Mammary microvascular endothelial cell (primary cell): ENCODE data around the gene ZP3. TPM values are rescaled to one million over a fixed set of nuclear protein-coding genes. Genes with fewer than 3 reads are reported as not detected.

Experiments used
- total RNA-seq: library from RNA; depleted of rRNA; stranded (reverse); fragments of >200 nt; gene quantifications from 2 replicates; pipeline ENCODE4 v1.2.3, GENCODE V29; 2015

The ZP3 gene
- total RNA-seq = 0.59 and 0.60 TPM in 2 replicates

GRCh38 chr7:76424413-76425111 is at the start of gene ZP3:
Gene ZP3, plus strand, starts transcription at chr7:76424950. Its CDS starts 15 bp downstream, at chr7:76424965.

GRCh38 chr7:76409537-76409936 is 15.2 kb upstream of the ZP3 start, which contains the start of gene SSC4D:
Gene SSC4D, minus strand, starts transcription at chr7:76409697. Its CDS starts 5,258 bp downstream, at chr7:76404439.

DNA sequence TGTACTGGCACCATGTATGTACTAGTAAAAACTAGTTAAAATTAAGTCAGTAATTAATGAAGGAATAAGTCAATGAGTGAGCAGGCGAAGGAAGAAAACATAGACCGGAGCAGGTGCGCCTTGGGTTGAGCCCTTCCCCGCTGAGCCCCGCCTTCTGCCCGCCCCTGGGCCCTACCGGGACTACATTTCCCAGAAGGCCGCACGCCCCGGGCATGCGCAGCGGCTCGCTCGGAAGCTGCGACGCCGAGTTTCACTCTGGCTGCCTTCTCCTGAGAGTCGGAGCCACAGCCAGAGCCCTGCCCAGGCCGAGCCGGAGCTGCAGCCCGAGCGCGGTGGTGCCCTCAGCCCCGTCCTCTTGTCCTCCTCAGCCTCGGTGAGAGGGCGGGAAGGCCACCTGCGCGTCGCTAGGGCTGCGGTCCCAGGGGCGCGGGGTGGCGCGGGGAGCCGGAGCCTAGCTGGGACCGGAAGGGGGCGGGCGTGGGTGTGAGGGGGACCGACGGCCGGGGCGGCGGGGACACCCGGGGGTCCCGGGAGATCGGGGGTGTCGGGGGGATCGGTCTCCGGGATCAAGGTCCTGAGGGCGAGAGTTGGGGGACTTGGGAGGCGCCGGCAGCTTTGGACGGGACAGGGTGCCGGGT is 36.8 kb downstream of the ZP3 start, which contains the start of gene DTX2:
DTX2 (plus strand) TSS at position 246 of the 638 bp plus-strand sequence. CDS start 18,801 bp downstream, outside the sequence.

Other genes starting within 250 kb of the ZP3 start
- 0.10 and 0.93 TPM in 2 replicates for gene SRRM3, start 223.1 kb upstream of the ZP3 start, total RNA-seq
- gene HSPB1, start 122.3 kb upstream of the ZP3 start, total RNA-seq = 571 and 574 TPM in 2 replicates
- gene YWHAG, start 66.0 kb upstream of the ZP3 start, total RNA-seq = 75.1 TPM in 2 replicates
- gene SSC4D, start 15.3 kb upstream of the ZP3 start, total RNA-seq = 0.73 and 0.79 TPM in 2 replicates
- 6.9 and 11.5 TPM in 2 replicates for gene DTX2, start 36.8 kb downstream of the ZP3 start, total RNA-seq
- 1.1 TPM in 1 of 2 replicates, not detected in the other for gene UPK3B, start 85.6 kb downstream of the ZP3 start, total RNA-seq
- gene SPDYE16, start 118.3 kb downstream of the ZP3 start, total RNA-seq = 0.07 TPM in 1 of 2 replicates, not detected in the other
- gene POMZP3, start 202.3 kb downstream of the ZP3 start, total RNA-seq = 9.7 and 10.3 TPM in 2 replicates